ENCODE results near the gene LRRC46.

LRRC46 gene

GRCh38 chr17:47853616-47854015, 22.1 kb downstream of the LRRC46 start:
- no peak for DNase-seq

- DNase-seq = no peak
Measured at GRCh38 chr17:47855737-47856136, 24.3 kb downstream of the LRRC46 start.

- DNase-seq = no peak
Measured at GRCh38 chr17:47856830-47857229, 25.4 kb downstream of the LRRC46 start.

GRCh38 chr17:47857551-47858455, 26.3 kb downstream of the LRRC46 start:
- peak; percentile 45 for DNase-seq

GRCh38 chr17:47860386-47860785, 28.9 kb downstream of the LRRC46 start:
- DNase-seq = no peak

GRCh38 chr17:47862621-47863440, 31.4 kb downstream of the LRRC46 start:
- no peak for DNase-seq

GRCh38 chr17:47864791-47865216, 33.3 kb downstream of the LRRC46 start:
- DNase-seq = no peak

GRCh38 chr17:47866941-47867340, 35.5 kb downstream of the LRRC46 start:
- no peak for DNase-seq

GRCh38 chr17:47867813-47868533, 36.5 kb downstream of the LRRC46 start:
- DNase-seq = no peak

GRCh38 chr17:47869114-47869513, 37.6 kb downstream of the LRRC46 start:
- no peak for DNase-seq

- no peak for DNase-seq
Measured at GRCh38 chr17:47870056-47870455, 38.6 kb downstream of the LRRC46 start.

GRCh38 chr17:47871048-47871447, 39.6 kb downstream of the LRRC46 start:
- no peak for DNase-seq

- DNase-seq = no peak
Measured at GRCh38 chr17:47872019-47872650, 40.7 kb downstream of the LRRC46 start.

GRCh38 chr17:47872651-47873161, 41.2 kb downstream of the LRRC46 start:
- no peak for DNase-seq

GRCh38 chr17:47873200-47874090, 42.0 kb downstream of the LRRC46 start:
- DNase-seq = no peak

GRCh38 chr17:47875011-47875985, 43.8 kb downstream of the LRRC46 start:
- DNase-seq = no peak

- no peak for DNase-seq
Measured at GRCh38 chr17:47877368-47878034, 46.0 kb downstream of the LRRC46 start.

GRCh38 chr17:47878203-47879027, 46.9 kb downstream of the LRRC46 start:
- no peak for DNase-seq

Data from GDM1 (cell line).